ENCODE data around the gene PTGS2. TPM values are rescaled to one million over a fixed set of nuclear protein-coding genes. Genes with fewer than 3 reads are reported as not detected.

PTGS2 gene
- total and polyA plus RNA-seq, 10 of the 15 experiments (the other 5 are each of a cell fraction or from before 2014, with no cell fraction given): 0.04 to 0.12 (median 0.08) TPM; not detected in 4

DNA sequence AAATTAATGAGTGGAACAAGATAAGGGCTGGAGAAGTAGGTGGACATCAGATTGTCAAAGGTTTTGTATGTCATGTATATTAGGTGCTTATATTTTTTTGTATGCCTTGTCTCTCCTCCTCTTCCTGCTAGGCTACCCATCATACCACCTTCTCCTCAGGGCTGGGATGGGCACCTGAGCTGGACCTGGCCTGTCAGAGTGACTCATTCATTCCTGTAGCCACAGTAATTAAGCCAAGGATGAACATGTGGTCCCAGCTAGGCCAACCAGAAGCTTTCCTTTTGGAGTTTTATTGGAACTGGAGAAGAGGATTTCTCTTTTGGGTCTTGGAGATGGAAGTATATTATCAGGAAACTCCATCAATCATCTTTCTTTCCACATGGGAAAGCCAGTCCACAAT, 21.2 kb downstream of the PTGS2 start:
- CTCF ChIA-PET: no interaction called here
- H3K9me3 ChIP-seq (replicated peaks; ENCODE audit: control insufficient read depth, insufficient read depth, low read length): no peaks in the 10 kb centered on the region
- intact Hi-C loops (cut with micrococcal nuclease; ENCODE audit: unreplicated experiment): no loop called here
- no TSS peak for BruUV-seq (replicated peaks)
- H3K4me2 ChIP-seq (ENCODE audit: control insufficient read depth, insufficient read depth): no peak overlapping the region
- in situ Hi-C loops (cut with MboI): no loop called here
- H3K9ac ChIP-seq (ENCODE audit: control insufficient read depth, insufficient read depth, low read length): no peak overlapping the region
- FAIRE-seq (no peak), DNase-seq (ENCODE audit: low read depth, low spot score) (no peak), ATAC-seq (no peak)
- H3K79me2 ChIP-seq (ENCODE audit: control insufficient read depth, insufficient read depth, low read length): no peaks in the 10 kb centered on the region
- TF ChIP-seq, protein P1, sequence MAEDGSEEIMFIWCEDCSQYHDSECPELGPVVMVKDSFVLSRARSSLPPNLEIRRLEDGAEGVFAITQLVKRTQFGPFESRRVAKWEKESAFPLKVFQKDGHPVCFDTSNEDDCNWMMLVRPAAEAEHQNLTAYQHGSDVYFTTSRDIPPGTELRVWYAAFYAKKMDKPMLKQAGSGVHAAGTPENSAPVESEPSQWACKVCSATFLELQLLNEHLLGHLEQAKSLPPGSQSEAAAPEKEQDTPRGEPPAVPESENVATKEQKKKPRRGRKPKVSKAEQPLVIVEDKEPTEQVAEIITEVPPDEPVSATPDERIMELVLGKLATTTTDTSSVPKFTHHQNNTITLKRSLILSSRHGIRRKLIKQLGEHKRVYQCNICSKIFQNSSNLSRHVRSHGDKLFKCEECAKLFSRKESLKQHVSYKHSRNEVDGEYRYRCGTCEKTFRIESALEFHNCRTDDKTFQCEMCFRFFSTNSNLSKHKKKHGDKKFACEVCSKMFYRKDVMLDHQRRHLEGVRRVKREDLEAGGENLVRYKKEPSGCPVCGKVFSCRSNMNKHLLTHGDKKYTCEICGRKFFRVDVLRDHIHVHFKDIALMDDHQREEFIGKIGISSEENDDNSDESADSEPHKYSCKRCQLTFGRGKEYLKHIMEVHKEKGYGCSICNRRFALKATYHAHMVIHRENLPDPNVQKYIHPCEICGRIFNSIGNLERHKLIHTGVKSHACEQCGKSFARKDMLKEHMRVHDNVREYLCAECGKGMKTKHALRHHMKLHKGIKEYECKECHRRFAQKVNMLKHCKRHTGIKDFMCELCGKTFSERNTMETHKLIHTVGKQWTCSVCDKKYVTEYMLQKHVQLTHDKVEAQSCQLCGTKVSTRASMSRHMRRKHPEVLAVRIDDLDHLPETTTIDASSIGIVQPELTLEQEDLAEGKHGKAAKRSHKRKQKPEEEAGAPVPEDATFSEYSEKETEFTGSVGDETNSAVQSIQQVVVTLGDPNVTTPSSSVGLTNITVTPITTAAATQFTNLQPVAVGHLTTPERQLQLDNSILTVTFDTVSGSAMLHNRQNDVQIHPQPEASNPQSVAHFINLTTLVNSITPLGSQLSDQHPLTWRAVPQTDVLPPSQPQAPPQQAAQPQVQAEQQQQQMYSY (CRISPR knock-in tag; IDR thresholded peaks at IDR 0.05): no peak
- TF ChIP-seq GATAD2B (conservative IDR thresholded peaks at IDR 0.05; ENCODE audit: low read depth): no peak
- no peak for TF ChIP-seq TBL1XR1 (IDR thresholded peaks at IDR 0.05; ENCODE audit: low read depth, low read length)
- TF ChIP-seq, protein P2, sequence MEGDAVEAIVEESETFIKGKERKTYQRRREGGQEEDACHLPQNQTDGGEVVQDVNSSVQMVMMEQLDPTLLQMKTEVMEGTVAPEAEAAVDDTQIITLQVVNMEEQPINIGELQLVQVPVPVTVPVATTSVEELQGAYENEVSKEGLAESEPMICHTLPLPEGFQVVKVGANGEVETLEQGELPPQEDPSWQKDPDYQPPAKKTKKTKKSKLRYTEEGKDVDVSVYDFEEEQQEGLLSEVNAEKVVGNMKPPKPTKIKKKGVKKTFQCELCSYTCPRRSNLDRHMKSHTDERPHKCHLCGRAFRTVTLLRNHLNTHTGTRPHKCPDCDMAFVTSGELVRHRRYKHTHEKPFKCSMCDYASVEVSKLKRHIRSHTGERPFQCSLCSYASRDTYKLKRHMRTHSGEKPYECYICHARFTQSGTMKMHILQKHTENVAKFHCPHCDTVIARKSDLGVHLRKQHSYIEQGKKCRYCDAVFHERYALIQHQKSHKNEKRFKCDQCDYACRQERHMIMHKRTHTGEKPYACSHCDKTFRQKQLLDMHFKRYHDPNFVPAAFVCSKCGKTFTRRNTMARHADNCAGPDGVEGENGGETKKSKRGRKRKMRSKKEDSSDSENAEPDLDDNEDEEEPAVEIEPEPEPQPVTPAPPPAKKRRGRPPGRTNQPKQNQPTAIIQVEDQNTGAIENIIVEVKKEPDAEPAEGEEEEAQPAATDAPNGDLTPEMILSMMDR (IDR thresholded peaks at IDR 0.05 in 2 of 3, conservative IDR thresholded peaks at IDR 0.05 in 1 of 3; ENCODE audit: control insufficient read depth in 2 of 3, extremely low read depth in 1 of 3, insufficient read depth in 1 of 3, low read depth in 3 of 3, low read length in 3 of 3): no peak
- no peak for TF ChIP-seq NR2C1 (IDR thresholded peaks at IDR 0.05)
- no peak for TF ChIP-seq CHD1 (IDR thresholded peaks at IDR 0.05; ENCODE audit: low read depth, low read length)
- TF ChIP-seq TCF7 (IDR thresholded peaks at IDR 0.05; ENCODE audit: borderline replicate concordance): no peak
- TF ChIP-seq USF1 (IDR thresholded peaks at IDR 0.05; ENCODE audit: borderline replicate concordance, extremely low read length, insufficient read depth, low read depth, low read length): no peak
- TF ChIP-seq WRNIP1 (IDR thresholded peaks at IDR 0.05; ENCODE audit: borderline replicate concordance, low read depth, low read length): no peak
- no peaks in the 10 kb centered on the region for H3K27me3 ChIP-seq (replicated peaks in 1 of 2; ENCODE audit: control insufficient read depth in 2 of 2, insufficient read depth in 2 of 2, low read length in 1 of 2)
- no peaks in the 10 kb centered on the region for H3K36me3 ChIP-seq (ENCODE audit: control insufficient read depth in 2 of 2, insufficient read depth in 2 of 2, low read length in 1 of 2)
- no peaks in the 10 kb centered on the region for H4K20me1 ChIP-seq (ENCODE audit: control insufficient read depth, insufficient read depth)
- POLR2A ChIA-PET: no interaction called here
- no peak overlapping the region for H3K27ac ChIP-seq (ENCODE audit: control insufficient read depth, insufficient read depth)
- RAD21 ChIA-PET (ENCODE audit: unreplicated experiment): no interaction called here
- no peak overlapping the region for H2AFZ ChIP-seq (ENCODE audit: control insufficient read depth, low read depth, low read length)
- H3K4me3 ChIP-seq: no peak overlapping the region
- SMC1A ChIA-PET (ENCODE audit: uncharacterized antibody, unreplicated experiment): no interaction called here
- H3K4me1 ChIP-seq (ENCODE audit: control insufficient read depth, insufficient read depth, low read length): no peaks in the 10 kb centered on the region
